Measurements from ENCODE around the gene CORO2B.

CORO2B gene

DNA sequence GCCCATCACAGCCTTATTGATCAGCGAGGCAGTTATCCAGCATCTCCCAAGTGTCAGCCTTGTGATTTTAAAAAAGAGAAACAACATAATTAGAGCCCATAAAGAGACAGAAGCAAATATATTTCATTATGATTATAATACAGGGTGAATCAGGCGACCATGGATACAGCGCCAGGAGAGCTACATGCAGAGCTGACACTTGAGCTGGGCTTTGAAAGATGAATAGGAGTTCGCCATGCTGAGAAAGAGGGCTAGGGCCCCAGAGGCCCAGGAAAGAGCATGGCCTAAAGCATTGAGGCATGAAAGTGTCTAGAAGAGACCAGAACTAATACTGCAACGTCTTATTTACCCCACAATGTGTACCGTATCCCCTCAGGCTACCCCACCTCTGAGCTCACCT is 4.2 kb upstream of the CORO2B start:
- DNase-seq, result no peak

GRCh38 chr15:68576235-68576892 is 2.4 kb upstream of the CORO2B start:
- no peak for DNase-seq

- peak; percentile 32 for DNase-seq
Observed at GRCh38 chr15:68578175-68578979, 416 bp upstream of the CORO2B start.

DNA sequence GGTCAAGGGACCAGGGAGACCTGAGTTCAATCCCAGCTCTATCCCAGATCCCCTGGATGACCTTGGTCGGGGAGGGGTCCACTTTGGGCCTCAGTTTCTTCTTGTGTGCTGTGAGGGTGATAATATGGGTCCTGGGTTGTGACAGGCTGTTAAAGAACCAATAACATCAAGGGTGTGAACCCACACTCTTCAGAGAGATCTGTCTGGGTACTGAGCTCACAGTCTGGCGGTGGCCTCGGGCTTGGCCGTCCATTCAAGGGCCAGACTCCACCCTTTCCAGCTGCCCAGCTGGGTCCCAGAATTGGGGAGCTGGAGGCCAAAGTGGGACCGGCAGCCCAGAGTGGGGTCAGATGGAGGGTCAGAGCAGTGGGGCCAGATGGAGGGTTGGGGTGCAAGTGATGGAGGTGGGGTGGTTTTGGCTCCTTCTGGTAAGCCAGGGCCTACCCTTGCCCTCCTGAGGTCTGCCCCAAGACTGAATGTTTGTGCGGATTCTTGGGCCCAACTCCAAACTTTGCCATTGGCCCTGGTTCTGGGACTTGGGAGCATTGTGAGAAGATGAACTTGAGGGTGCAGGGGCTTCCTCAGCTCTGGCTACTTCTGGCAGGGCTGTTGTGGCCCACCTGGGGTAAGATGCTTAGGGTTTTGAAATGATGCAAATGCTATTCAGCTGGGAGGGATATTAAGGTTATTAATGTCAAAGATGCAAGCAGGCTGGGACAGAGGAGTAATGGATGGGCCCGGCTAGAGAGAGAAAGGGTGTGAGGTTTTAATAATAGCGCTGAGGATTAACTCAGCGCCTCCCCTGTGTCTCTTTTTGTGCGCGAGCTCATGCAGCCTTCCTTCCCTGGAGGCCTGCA is 1.5 kb downstream of the CORO2B start:
- no peak for DNase-seq

DNA sequence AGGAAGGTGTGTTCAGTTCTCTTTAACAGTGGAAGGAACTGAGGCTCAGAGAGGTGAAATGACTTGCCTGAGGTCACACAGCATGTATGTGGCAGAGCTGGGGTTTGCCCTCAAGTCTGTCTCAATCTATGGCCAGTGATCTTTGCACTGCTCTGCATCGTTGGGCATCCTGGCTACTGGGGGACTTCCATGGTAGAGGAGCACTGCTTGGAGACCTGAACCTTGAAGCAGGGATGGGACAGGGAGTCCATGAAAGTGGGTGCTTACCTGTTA is 2.0 kb downstream of the CORO2B start:
- no peak for DNase-seq

DNA sequence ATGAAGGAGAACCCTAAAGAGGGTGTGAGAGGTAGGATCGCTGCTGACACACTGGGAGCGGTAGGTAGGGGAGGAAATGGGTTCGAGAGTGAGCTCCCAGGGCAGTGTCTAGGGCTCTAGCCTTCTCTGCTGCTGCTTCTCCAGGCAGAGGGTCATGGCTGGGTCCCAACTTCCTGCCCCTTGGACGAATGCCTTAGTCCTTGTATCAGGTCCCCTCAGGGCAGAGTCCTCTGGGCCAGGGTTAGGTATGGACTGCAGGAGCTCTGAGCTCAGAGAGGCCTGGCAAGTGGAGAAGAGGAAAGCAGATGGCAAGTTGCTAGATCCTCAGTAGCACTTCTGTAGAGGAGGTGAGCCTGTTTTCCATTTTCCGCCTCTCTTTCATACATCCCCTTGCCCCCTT is 2.9 kb downstream of the CORO2B start:
- DNase-seq, result no peak

GRCh38 chr15:68582236-68582635 is 3.4 kb downstream of the CORO2B start:
- DNase-seq, result no peak

DNA sequence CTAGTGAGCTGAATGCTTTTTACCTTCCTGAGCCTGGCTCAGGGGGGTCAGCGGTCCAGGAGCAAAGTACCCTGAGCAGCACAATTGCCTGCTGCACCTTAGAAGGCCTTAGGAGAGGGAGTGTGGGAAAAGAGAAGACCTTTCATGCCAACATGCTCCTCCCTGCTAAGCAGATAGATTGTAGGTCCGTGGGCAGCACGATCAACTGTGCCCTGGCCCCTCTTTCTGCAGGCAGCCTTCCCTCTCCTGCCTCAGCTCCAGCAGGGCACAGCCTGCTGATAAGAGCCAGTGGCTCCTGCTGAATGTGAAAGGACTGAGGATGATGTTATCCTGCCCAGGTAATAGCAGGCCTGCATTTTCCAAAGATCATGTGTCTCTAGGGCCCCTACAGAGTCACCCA is 4.1 kb downstream of the CORO2B start:
- DNase-seq, result no peak

- no peak for DNase-seq
Observed at GRCh38 chr15:68583321-68583720, 4.5 kb downstream of the CORO2B start.

DNA sequence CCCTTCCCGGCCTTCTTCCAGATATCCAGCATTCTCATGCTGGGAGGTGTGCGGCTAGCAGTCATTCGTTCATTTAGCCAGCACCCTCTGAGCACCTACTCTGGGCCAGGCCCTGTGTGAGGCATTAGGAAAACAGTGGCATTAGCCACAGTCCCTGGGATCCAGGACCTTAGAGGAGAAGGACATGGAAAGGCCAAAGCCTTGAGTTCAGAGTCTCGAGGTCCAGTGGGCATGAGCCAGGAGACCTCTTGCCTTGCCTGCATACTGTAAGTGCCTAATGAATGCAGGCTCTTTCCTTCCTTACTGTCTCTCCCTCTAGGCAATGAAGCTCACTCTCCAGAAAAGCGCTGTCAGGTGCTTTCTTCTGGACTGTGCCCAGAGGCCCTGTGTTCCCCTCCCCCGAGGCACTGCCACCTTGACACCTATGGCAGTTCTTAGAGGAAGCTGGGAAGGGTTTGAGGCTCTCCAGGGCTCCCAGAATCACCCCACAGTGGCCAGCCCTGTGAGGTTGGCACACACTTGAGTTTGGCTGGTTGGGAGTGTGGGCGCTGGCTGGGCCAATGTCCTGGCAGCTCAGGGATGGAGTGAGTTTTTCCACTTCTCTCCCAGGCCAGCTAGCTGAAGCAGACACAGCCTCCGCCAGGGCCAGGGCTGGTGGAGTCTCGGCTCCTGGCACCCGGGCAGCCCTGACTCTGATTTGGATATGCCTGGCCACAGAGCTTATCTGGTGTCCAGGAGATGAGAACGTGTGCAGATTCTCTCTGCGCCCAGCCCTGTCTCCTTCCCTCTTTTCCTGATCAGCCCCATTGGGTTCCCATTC is 5.4 kb downstream of the CORO2B start:
- no peak for DNase-seq

DNA sequence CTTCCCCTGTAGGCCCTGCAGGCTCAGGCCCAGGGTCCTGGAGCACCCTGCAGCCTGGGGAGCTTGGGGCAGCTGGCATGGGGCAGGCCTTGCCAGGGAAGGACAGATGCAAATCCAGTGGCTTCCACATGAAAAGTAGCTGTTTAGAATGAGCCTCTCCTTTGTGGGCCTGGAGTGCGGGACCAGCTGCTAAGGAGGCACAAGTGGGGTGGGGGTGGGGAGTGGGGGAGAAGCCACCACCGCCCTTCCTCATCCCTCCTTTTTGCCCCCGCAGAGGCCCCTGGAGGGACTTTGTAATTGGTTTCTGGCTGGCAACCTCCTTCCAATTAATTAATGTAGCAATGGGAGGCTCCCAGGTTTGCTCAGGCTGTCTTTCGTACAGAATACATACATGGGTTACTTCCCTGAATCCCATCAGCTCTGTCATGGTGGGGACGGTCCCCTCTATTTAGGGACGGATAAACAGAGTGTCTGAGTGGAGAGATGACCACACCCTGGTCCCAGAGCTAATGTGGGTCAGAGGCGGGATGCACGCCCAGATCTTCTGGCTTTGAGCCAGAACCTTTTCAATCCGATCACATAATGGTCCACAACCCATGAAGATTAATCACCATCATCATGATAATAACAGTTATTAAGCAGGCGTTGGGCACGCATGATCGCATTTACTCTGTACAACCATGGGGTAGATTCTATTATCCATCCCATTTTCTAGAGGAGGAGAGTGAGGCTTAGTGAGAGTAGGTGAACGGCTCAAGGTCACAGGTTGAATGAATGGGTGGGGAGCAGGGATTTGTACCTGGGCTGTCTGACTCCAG is 6.2 kb downstream of the CORO2B start:
- no peak for DNase-seq

DNA sequence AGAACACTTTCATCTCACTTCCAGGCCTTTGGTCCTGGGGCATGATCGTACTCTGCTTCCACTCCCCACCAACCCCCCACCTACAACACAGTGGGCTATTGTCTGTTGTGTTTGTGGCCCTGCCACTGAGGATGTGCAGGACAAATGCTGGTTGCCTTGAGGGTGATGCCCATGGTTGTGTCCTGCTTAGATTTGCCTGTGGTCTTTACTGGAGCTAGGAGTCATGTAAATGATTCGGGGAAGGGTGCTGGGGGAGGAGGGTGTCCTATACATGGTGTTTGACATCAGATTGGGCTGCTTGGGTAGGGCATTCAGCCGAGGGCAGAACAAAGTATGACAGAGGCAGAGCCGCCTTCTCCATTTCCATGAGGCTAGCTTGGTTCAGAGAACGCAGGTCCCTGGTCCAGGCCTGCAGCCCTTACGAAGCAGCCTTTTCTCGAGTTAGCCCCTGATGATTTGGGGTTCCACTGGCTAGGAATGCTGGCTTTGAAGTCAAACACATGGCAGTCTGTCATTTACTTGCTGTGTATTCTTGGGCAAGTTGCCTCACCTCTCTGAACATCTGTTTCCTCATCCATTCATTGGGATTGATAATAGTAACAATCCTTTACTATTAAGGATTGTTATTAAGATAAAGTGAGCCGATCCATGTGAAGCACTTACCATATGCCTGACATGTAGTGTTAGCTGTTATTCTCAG is 6.9 kb downstream of the CORO2B start:
- DNase-seq, result no peak

GRCh38 chr15:68586274-68586961 is 7.6 kb downstream of the CORO2B start:
- DNase-seq, result no peak

DNA sequence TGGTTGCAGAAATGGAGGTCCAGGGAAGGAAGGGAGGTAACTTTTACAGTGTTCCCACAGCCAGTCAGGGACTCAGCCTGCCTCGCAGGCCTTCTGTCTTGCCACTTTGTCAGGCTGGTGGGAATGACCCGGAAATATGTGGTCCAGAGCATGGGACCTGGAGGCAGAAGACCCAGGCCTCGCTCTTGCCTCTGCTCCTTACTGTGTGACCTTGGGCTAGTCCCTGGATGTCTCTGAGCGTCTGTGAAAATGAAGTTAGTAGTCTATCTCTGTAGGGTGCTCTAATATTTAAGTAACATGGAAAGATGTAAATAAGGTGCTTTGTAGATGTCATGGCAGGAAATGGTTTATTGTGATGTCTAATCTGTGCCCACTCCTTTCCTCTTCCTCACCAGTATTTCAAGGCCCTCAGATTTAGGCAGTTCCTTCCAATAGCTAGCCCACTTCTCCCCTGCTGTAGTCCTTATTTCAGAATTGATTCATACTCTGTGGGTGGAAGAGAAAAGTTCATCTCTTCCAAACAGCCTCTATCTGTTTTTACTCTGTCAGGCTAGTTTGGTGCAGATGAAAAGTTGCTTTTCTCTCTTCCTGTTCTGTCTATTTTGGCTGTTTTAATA is 9.1 kb downstream of the CORO2B start:
- DNase-seq, result no peak

DNA sequence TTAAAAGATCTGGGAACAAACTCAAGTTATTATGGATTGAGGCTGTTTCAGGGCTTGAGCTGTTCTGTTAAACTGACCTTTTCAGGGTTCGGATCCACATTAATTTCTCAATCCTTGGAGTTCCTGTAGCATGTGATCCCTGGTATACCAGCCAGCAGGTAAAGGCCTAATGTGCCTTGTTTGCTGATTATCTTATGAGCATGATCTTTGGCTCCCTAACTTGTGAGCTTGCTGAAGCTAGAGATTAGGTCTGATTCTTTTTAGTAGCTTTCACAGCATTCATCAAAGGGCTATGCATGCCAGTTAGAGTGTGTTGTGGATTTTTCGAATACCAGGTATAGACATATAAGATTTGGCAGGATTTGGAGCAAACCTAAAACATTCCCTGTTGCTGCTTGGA is 10.3 kb downstream of the CORO2B start:
- DNase-seq, result no peak

DNA sequence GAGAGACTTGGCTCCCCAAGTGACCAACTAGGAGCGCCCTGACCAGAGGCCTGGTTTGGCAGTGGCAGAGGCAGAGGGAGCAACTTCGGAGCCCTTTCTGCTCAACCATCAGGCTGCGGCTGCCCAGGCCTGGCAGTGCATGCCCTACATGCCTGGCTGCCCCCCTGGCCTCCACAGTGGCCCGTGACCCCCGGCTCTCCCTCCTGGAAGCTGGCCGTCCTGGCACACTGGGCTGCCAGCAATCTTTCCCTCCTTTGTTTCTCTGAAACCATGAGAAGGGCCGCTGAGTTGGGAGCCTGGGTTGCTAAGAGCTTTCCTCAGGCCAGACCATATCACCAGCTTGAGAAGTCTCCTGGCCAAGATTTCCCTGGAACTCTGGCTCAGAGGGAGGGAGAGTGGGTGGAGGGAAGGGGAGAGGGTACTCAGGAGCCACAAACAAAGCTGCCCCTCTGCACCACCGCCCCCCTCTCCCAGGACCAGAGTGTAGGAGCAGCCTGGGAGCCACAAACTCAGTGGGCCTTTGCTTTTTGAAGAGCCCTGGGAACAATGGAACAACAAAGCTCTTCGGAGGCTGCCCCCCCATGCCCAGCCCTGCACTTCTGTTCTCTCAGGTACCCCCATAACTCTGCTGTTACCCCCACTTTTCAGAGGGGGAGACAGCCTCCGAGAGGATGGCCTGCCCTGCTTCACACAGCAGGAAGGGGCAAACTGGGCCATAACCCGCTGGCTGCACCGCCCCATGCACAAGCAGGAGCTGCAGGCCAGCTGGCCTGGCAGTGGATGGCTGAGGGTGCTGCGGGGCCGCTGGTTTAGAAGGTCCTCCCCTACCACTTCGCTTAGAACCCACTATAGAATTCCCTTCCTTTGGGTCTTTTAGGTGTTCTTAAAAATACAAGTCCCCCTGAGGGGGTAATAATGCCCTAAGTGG is 11.3 kb downstream of the CORO2B start:
- DNase-seq, result no peak

DNA sequence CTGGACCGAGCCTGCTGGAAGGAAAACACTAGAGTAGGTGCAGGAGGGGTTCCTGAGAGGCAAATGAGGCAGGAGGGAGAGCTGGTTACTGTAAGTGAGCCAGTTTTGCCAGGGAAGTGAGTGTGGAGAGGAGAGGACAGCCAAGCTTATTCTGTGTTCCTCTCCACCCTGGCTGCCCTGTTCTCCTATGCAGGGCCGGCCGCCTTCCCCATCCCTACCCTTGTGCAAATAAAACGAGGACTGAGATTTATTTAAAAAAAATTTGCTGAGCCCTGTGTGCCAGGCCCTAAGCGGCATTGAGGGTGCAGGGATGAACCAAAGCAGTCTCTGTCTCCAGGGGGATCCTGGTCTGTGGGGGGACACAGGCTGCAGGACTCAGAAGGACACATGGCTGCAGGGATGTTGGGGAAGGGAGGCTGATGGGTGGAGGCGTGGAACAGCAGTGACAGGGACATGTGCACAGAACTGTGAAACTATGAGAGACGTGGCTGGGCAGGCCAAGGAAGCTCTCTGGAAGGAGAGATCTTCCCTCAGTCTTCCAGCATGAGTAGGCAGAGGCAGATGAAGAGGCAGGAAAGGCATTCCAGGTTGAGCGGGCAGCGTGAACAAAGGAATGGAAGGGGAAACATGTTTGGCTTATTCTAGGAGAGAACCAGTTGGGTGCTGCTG is 12.1 kb downstream of the CORO2B start:
- no peak for DNase-seq

DNA sequence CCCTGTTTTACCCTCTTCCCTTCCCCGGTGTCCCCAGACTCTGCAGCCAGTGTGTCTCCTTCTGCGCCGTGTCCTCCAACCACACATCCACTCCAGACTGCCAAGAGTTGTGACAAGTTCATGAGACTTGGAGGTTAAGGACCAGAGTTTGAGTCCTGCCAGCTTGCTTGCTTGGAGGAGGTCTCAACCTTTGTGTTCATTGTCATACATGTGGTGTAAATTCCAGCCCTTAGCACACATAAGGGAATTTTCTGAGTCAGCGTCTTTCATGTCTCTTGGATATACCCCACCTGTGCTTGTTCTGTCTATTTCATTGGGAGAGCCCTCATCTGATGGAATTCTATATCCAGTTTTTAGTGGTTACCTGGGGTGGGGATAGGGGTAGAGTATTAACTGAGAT is 13.3 kb downstream of the CORO2B start:
- DNase-seq, result no peak

DNA sequence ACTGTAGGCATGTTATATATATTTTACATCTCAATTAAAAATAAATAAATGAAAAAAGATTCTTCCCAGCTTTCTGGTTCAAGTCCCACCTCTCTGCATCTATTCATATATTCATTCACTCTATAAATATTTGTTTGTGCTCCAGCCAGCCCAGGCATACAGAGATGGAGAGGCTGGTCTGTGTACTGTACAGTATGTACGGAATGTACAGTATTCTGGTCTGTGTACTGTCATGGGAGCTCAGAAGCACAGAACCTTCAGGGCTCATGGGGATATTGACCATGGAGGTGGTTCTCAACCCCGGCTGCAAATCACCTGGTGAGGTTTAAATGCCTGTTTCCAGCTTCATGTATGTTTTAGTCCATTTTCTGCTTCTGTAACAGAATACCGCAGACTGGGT is 13.8 kb downstream of the CORO2B start:
- no peak for DNase-seq
